Suppressor macrophage (primary cell): ENCODE measurements around the gene ADARB2.
A peak's percentile ranks its signal among the peaks of the same experiment; 100 is the strongest.

Source experiments
- DNase-seq, 4 experiments: peaks; one replicate each; pipeline ENCODE4 v3.0.0-alpha.2; 2020 to 2022

ADARB2 gene

DNA sequence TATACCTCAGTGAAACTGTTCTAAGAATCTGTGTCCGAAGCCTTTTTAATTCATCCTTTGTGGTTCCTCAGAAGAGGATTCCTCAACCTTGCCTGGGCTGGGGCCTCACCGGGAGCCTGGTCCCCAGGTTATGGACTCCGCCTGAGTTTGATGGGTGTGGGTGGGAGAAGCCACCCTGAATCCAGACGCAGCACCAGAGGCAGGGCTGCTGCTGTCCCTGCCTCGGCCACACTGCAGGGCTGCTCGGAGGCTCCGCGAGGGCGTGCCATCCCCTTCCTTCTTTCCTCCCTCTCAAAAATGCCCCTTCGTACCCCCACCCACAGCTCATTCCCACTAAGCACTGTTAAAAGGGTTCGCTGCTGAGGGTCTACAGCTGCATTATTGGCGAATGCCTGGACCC, 146.3 kb downstream of the ADARB2 start:
- no peak for DNase-seq

DNA sequence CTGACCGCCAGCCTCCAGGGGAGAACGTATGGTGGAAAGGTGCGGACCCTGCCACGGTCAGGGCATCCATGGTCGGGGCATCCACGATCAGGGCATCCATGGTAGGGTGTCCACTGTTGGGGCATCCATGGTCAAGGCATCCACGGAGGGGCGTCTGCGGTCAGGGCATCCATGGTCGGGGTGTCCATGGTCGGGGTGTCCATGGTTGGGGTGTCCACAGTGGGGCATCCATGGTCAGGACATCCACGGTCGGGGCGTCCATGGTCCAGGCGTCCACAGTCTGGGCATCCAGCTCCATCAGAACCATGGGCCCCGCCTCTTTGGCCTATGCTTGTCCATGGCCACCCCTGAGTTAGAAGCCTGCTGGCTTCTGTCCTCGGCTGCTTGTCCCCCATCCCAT, 148.1 kb downstream of the ADARB2 start:
- DNase-seq = no peak

DNA sequence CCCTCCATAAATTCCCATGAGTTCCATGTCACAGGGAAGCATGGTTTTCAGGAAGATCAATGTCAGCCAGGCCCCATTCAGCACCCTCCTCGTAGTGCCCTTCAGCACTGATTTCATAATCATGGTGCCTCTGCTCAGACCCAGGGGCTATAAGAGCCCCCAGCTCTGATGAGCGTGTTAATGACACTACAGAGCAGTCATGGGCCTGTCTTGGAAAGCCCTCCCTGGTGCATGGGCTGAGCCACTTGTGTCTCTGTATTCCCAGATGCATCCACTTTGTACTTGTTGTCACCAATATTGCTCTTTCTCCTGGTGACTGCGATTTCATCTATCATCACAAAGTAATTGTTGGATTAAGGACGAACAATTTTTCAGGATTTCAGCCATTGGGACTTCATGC, 154.6 kb downstream of the ADARB2 start:
- no peak for DNase-seq

DNA sequence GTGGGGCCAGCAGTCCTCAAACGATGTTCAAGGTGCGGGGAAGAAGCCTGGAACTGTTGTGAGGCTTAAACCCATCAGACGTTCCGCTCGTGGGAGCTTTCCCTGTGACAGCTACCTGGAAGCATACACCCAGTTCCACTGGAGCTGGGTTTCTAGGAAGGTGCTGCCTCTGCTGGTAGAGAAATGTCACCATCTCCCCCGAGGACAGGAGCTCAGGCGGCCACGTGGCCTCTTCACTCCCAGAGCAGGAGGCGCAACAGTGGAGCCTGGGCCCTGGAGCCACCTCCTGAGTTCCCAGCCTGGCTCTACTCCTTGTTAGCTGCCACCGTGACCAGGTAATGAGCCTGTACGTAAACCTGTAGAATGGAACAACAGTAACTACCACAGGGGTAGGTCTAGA, 156.1 kb downstream of the ADARB2 start:
- DNase-seq = no peak

DNA sequence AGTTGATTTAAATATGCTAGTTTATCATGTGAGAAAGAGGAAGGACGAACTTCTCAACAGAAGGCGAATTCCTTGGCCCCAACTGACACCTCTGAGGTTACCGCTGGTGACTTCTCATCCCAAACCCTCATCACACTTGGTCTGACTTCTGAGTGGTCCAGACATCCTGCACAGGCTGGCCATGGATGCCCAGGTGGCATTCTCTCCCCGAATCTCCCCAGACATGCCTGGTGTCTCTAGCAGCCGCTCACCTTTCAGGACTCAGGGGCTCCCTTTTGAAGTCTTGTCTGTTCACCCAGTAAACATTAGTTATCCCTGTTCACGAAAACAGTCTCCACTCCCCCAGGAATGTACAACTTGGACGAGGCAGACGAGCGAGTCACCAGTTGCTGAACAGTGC, 157.7 kb downstream of the ADARB2 start:
- DNase-seq = no peak

DNA sequence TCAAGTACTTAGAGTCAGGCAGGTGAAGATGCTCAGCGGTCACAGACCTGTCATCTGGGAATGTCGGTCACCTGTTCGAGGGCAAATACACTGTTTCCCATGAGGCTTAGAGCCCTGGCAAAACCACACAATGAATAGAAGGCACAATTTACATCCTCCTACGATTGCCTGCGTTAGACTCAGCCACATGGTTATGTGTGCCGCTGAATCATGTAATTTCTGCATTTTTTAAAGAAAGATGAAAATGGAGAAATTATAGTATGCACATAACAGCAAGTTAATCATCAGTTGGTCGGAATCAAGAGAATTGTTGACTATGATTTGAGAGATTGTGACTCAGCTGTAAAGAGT, 158.2 kb downstream of the ADARB2 start:
- DNase-seq = no peak

DNA sequence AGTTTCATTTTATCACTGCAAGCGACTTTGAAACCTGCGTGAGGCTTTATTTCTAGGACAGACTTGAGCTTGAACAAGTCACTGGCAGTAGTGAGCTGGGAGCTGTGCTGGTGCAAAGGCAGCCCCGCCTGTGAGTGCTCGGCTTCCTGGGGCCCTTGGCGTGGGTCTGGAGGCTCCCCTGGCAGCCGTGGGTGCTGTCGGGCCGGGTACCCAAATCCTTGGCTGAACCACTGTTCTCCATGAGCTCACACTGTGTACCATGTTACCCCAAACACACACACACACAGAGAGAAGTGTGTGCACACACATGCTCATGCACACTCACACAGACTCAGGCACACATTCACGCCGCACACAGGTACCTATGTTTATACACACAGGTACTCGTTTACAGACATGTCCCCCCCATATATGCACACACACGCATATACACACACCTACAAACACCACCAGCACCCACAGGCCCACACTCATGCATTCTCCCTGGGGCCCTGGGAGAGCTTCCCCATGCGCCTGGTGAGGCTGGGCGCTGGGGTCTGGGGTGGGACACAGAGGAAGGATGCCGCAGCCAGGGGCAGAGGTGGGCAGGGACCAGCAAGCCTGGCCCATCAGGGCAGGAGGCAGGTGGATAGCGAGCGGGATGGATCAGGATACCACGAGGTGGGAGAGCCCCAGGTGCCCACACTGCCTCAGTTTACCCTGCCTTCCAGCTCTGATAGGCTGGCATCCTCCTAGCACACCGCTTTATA, 158.8 kb downstream of the ADARB2 start:
- no peak for DNase-seq

DNA sequence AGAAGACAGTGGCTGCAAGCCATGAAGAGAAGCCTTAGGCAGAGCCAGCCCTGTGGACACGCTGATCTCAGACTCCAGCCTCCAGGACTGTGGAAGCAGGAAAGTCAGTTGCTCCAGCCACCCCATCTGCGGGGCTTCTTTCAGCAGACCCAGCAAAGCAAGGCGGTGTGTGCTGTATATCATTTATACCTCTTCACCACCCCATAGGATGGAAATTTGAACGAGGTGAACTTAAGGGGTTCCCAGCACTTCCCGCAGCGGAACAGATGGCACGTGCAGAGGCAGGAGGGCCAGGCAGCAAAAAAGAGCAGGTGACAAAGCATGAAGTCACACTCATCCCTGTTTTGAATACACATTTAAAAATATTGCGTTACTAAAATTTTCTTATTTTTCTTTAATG, 159.4 kb downstream of the ADARB2 start:
- no peak for DNase-seq

DNA sequence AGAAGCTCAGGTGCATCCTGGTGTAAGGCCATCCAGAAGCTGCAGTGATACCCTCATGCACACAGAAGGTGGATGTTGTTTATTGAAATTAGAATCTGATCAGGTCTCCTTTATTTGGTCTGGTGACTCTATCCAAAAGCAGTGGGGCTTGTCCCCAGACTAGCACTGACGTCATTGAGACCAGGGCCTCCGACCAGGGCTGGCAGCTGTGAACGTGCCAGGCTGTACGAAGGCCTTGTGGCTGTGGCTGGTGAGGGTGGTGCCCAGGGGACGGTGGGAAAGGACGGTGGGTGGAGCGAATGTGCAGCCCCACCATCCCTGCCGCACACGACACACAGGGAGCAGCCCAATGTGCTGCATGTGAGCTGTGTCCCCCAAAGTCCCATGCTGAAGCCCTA, 160.0 kb downstream of the ADARB2 start:
- no peak for DNase-seq

DNA sequence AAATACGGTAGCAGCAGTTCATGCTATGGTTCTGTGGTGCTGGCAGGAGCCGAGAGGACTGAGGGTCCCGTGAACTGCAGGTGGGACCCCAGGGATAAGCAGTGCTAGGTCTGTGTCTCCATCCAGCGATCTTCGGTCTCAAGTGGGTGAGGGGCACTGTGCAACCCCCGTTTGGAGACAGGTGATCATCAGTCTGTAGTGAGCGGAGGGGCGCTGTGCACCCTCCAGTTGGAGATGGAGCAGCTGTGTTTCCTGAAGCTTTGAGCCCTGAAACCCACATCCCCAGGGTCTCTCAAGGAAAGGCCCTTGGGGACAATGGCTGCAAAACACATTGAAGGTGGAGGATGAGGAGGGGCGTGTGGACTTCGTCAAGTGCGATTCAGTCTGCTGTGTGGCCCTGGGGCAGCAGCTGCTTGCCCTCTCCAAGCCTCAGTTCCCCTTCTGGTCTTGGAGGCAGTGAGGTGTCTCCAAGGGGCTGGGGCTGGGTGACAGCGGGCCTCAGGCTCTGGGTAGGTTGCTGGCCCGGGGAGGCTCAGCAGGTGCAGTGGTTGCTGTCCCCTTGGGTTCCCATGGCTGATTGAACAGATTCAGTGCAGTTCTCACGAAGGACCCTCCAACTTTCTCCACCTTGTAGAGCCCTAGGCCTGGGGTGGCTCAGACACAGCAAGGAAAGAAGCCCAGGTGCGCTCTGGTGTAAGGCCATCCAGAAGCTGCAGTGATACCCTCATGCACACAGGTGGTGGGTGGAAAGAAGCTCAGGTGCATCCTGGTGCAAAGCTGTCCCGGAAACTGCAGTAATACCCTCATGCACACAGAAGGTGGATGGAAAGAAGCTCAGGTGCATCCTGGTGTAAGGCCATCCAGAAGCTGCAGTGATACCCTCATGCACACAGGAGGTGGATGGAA, 160.6 kb downstream of the ADARB2 start:
- DNase-seq = no peak

DNA sequence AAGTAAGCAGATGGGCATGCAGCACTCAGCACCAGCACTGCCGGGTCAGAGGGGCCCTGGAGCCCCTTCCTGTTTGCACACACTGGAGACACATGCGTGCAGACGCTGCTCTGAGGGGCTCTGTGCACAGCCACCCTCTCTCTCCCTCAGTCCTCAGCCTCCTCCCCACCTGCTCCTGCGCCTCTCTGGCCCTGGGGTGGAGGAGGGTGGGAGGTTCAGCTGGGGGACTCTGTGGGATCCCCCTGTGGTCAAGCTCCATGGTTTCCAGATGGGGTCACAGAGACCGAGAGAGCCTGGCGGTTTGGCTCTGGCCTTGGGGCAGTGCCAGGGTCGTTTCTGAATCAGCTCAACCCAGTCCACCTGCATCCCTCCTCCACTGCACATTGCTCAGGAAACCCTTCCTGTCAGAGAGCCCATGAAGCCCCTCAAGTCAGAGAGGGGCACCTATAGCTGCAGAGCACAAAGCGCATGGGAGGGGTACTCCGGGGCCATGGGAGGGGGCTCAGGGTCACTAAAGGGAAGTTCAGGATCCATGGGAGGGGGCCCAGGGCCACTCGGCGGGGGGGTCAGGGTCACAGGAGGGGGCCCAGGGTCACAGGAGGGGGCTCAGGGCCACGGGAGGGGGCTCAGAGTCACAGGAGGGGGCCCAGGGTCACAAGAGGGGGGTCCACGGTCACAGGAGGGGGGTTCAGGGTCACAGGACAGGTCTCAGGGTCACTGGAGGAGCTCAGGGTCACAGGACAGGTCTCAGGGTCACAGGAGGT, 161.7 kb downstream of the ADARB2 start:
- no peak for DNase-seq

DNA sequence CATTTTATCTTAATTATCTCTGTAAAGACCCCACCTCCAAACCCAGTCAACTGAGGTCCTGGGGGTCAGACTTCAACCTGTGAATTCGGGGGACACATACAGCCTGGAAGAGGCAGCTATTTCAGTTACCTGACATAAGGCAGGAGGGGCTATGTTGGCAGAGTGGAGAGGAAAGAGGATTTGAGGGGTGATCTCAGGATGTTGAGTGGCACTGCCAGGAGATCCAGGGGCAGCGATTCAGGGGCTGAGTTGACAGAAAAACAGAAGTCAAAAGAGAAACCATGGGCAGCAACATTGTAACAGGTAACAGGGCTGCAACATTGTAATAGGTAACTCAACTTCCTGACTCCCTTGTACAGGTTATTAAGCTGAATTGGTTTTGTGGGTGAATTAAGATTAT, 162.6 kb downstream of the ADARB2 start:
- no peak for DNase-seq

DNA sequence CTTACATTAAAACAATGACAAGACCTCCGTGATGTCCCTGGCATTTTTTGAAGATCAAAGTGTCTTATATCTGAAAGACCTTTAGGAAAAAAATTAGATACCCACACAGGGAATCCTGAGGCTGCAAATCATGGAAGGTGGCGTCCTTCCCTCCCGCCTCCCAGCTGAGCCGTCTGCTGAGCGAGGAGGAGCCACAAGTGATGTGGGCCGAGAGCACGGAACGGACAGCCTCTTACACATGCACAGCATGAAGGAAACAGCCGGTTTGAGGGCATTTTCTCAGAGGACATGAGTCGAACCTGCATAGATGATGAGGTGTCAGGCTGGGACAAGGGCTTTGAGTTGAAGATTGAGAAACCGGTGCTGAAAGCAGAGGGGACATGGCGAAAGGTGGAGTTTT, 163.3 kb downstream of the ADARB2 start:
- DNase-seq = no peak

DNA sequence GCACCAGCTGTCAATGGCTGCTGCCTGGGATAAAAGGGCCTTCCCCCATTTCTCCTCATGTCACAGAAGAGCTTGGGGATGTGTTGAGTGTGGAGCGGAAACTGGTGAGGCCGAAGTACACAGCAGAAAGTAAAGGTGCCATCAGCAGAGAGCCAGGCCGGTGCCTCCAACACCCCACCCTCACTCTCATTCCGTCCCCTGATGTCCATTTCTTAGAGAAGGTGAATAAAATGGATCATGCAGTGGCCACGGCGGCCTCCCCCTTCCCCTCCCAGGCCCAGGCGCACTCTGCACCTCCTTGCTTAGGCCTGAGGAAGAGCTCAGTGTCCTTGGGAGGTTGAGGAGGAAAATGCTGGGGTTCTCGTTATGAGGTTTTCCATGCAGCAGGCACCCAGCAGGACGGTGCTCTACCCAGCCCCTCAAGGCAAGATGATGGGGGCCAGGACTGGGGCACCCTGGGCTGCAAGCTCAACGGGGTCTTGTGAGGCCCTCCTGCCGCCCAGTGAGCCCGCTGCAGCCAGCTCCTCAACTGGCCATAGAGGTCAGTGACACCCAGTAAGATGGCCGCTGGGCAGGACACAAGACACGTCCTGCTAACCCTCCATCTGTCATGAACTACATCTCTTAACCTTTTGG, 163.9 kb downstream of the ADARB2 start:
- DNase-seq = no peak

DNA sequence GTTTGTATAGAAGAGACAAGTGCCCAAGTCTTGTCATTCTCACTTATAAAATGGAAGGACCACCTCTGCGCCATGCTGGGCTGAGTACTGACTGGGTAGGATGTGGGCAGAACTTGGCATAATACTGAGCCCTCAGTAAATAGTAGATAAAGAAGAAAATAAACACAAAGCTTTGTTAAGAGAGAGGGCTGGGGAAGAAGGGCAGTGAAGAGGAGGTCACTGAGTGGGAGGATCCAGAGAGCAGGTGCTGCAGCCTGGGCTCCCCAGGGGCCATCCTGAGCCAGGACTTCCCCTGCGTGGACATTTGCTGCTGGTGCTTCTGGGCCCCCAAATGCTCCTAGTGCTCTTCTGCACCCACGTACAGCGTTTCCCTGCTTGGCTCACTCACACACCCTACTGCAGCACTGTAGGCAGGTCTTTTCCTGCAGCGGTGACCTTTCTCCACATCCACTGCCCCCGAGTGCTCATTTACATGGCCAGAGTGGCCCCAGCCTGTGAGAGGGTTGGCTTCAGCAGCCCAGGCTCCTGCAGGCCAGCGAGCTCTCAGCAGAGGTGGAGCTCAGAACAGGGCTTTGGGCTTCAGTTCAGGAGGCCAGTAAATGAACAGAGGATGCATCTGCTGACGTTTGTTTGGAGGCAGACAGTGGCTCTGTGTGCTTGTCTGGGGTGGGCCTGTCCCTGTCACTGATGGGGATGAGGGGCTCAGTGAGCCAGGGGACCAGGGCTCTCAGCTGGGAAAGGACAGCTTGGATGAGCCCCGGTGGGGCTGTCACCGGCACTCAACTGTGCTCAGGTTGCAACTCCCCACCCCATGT, 164.6 kb downstream of the ADARB2 start:
- DNase-seq = no peak

DNA sequence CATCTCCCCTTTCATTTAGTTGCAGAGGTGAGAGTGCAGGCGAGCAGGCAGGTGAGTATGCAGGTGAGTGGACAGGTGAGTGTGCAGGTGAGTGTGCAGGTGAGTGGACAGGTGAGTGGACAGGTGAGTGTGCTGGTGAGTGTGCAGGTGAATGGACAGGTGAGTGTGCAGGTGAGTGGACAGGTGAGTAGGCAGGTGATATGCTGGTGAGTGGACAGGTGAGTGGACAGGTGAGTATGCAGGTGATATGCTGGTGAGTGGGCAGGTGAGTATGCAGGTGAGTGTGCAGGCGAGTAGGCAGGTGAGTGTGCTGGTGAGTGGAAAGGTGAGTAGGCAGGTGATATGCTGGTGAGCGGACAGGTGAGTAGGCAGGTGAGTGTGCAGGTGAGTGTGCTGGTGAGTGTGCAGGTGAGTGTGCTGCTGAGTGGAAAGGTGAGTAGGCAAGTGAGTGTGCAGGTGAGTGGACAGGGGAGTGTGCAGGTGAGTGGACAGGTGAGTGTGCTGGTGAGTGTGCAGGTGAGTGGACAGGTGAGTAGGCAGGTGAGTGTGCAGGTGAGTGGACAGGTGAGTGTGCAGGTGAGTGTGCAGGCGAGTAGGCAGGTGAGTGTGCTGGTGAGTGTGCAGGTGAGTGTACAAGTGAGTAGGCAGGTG, 165.6 kb downstream of the ADARB2 start:
- no peak for DNase-seq

DNA sequence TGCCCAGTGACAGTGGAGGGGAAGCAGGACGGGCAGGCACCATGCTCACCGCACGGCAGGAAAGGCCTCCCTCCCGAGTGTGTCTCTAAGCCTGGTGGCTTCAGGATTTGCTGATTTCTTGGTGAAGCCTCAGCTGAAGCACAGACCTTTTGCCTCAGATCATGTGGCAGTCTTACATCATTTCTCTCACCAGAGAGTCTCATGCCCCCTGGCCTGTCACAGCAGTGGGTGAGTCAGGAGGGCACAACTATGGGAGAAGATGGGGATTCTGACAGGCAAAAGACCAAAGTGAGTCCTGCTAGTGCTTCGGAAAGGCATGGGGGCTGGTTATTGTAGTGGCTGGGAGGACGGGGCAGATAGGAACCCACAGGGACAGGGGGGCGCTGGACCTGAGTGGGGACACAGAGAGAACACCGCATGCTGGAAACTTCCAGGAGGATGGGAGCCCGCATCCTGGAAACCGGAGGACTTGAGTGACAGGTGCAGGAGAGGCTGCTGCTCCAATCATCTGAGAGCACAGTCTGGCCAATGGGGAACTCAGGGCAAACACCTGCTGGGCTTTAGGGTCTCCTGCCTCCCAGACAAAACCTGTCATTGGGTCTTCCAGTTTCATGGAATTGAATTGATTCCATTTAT, 166.8 kb downstream of the ADARB2 start:
- DNase-seq = peak in 1 of 4 experiments; percentile 22

DNA sequence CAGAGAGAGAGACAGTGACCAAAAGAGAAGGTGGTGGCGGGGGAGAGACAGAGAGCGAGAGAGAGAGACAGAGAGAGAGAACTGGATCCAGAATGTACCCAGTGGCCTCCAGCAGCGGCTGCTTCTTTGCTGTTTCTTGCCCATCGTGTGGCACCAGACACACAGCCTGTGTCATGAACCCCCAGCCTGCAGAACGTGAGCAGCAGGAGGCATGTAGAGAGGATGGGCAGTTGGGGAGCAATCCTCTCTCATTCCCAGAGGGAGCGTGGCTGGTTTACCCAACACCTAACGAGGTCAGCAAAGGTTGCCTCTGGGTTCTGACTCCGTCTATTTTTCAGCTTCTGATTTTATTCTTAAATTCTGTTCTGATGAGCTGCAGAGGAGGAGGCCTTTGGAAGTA, 168.1 kb downstream of the ADARB2 start:
- no peak for DNase-seq

DNA sequence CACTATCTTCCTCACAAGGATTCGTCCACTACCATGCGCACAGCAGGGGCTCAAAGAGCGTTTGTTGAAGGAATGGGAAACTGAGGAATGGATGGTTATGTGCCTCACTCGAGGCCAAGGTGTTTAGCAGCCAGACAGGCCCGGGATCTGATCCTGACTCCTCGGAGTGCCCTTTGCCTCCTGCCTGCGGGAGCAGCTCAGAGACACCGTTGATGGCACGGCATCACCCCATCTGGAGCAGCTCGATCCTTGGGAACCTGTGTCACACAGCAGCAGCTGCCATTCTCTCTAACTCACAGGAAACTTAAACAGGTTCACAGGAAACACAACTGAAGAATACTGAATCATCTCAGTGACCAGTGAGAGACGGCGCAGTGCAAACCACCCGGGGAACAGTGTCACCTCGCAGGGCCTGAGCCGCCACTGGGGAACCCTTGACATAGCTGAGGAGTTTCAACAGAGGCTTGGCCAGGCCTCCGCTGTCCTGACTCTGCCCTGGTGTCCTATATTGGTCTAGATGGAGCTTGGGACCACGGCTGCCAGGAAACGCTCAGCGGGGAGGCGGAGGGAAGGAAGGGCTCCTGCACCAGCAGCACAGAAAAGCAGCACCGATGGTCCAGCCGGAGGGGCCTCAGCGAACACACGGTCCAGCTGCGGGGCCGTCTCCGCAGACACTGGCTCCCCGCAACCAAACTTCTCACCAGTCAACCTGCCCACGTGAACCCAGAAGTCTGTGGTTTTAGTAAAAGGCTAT, 169.4 kb downstream of the ADARB2 start:
- DNase-seq = no peak

DNA sequence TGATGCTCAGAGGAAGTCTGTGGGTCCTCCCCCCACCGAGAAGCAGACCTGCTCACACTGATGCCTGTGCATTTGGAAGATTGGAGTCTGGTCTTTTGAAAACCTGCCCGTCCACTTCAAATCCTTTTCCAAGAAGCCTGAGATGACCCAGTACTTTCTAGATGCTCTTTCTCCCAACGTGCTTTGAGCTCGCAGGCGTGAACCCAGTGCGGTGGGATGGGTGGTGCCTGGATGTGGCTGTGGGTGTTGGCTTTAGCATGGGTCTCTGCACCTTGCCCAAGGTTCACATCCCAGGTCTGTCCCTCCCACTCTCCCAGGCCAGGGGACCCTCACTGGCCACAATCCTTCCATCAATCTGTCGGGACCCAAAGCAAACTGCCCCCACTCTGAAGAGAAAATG, 170.2 kb downstream of the ADARB2 start:
- DNase-seq = no peak
